Body of pancreas (tissue), 4 donors: Measurements from ENCODE around the gene MRPS15.

Experiments
- POLR2A ChIP-seq, 3 donors: fragments of 450-650 bp; IDR thresholded peaks; one replicate each; pipeline ENCODE4 v1.6.1; 2016; ENCODE audit warnings: antibody characterized with exemption in 3 of 3, mild to moderate bottlenecking in 2 of 3
- TF ChIP-seq, protein P1 (sequence below), 7 experiments: fragments of 450-650 bp in 4 of 7; fragments of 200-600 bp in 3 of 7; sonication (generic) in 3 of 7; IDR thresholded peaks; one replicate each; pipeline ENCODE4 v1.5.1; 2016 to 2019; ENCODE audit warnings: antibody characterized with exemption in 7 of 7

DNA sequence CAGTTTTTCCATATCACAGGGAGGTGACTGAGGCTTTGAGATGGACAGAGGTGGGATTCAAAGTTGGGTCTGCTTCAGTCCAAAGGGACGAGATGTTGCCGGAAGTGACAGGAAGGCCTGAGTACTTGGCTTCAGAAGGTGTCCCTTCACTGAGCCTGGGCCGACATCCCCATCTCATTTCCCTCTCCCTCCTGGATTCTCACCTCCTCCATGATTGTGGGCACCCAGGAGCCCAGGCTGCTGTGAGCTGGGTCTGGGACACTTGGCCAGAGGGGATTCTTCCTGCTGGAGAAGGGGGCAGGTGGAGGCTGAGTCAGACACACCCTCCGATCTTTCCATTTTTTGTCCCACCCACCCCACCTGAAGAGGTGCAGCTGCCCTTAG, 2.8 kb upstream of the MRPS15 start:
- no peak for TF ChIP-seq POLR2A (IDR thresholded peaks at IDR 0.05)
- TF ChIP-seq, protein P1, sequence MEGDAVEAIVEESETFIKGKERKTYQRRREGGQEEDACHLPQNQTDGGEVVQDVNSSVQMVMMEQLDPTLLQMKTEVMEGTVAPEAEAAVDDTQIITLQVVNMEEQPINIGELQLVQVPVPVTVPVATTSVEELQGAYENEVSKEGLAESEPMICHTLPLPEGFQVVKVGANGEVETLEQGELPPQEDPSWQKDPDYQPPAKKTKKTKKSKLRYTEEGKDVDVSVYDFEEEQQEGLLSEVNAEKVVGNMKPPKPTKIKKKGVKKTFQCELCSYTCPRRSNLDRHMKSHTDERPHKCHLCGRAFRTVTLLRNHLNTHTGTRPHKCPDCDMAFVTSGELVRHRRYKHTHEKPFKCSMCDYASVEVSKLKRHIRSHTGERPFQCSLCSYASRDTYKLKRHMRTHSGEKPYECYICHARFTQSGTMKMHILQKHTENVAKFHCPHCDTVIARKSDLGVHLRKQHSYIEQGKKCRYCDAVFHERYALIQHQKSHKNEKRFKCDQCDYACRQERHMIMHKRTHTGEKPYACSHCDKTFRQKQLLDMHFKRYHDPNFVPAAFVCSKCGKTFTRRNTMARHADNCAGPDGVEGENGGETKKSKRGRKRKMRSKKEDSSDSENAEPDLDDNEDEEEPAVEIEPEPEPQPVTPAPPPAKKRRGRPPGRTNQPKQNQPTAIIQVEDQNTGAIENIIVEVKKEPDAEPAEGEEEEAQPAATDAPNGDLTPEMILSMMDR (IDR thresholded peaks at IDR 0.05) = no peak
